Activated CD4-positive, alpha-beta memory T cell treated with anti-CD3 and anti-CD28 coated beads for 36 hours (primary cell): Measurements from ENCODE around the gene SIAH3. TPM values are rescaled to one million over a fixed set of nuclear protein-coding genes. Genes with fewer than 3 reads are reported as not detected.
A peak's percentile ranks its signal among the peaks of the same experiment; 100 is the strongest.

Source experiments
- CTCF ChIA-PET: fragments of 350-600 bp; sonication (Branson Sonifier 250); formaldehyde crosslinking; loops from one replicate; lab custom pipeline; 2021; ENCODE audit warnings: antibody characterized with exemption, inconsistent platforms; lab: Charles Lee
- POLR2A ChIA-PET: fragments of 350-600 bp; sonication (Branson Sonifier 250); formaldehyde crosslinking; loops from one replicate; lab custom pipeline; 2021; ENCODE audit warnings: antibody characterized with exemption; lab: Charles Lee
- DNase-seq: peaks from one replicate; pipeline ENCODE4 v3.0.0-alpha.2; 2020
- H3K27ac Mint-ChIP-seq: one replicate; pipeline ENCODE4 v1.8.0; 2021; ENCODE audit warnings: mixed read lengths
- H3K27me3 Mint-ChIP-seq: one replicate; pipeline ENCODE4 v1.8.0; 2021; ENCODE audit warnings: mixed read lengths
- H3K36me3 Mint-ChIP-seq: one replicate; pipeline ENCODE4 v1.8.0; 2021; ENCODE audit warnings: mixed read lengths
- H3K4me1 Mint-ChIP-seq: one replicate; pipeline ENCODE4 v1.8.0; 2021; ENCODE audit warnings: low read depth, mixed read lengths
- H3K4me3 Mint-ChIP-seq: one replicate; pipeline ENCODE4 v1.8.0; 2021; ENCODE audit warnings: mild to moderate bottlenecking, mixed read lengths
- H3K9me3 Mint-ChIP-seq: one replicate; pipeline ENCODE4 v1.8.0; 2021; ENCODE audit warnings: mixed read lengths
- intact Hi-C: fragments of 100-400 bp; cut with micrococcal nuclease; formaldehyde crosslinking; loops from one replicate; pipeline ENCODE4 v1.15.1; 2023
- total RNA-seq, 2 experiments: library from RNA; stranded (reverse); gene quantifications; one replicate each; pipeline ENCODE4 v1.2.3, GENCODE V29; 2021

Gene SIAH3
- total RNA-seq, 2 experiments from 2014 or later: 0.05 to 0.07 TPM

- Mint-ChIP-seq H3K9me3 (no peaks in the 10 kb centered on the region), H3K4me1 (peaks cover 3% of the 10 kb centered on the region), H3K27ac (no peak overlapping the region), H3K27me3 (no peaks in the 10 kb centered on the region), H3K4me3 (no peak overlapping the region), H3K36me3 (no peaks in the 10 kb centered on the region)
- POLR2A ChIA-PET: no interaction called here
- CTCF ChIA-PET: no interaction called here
- intact Hi-C loops: no loop called here
- DNase-seq: no peak
Measured at GRCh38 chr13:45811891-45812694, 39.5 kb downstream of the SIAH3 start.

GRCh38 chr13:45809801-45810394 is 41.7 kb downstream of the SIAH3 start:
- Mint-ChIP-seq H3K9me3 (no peaks in the 10 kb centered on the region), H3K4me1 (peaks cover 3% of the 10 kb centered on the region), H3K36me3 (no peaks in the 10 kb centered on the region), H3K4me3 (no peak overlapping the region), H3K27ac (no peak overlapping the region), H3K27me3 (no peaks in the 10 kb centered on the region)
- POLR2A ChIA-PET: no interaction called here
- peak; percentile 11 for DNase-seq
- intact Hi-C loops: loop anchor here (5.0 kb wide), 2 partner anchors 317 to 512 kb away; no protein-coding TSS in a partner anchor
- CTCF ChIA-PET: no interaction called here

DNA sequence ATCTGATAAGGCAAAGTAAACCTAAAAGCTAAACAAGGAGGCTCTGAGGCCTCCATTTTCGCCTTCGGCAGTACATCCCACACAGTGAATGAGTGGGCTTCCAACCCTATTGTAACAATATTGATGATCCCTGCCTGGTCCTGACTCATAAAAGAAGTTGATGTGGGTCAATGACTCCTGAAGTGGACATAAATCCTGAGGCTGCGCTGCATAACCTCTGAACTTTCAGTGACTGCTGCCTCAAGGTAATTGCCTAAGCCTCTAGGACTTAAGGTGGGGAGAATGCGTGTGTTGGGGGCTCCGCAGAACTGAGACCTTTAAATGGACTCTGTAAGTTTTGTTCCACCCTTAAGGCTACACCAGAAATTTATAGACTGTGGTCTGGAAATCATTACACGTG is 42.6 kb downstream of the SIAH3 start:
- ChIA-PET CTCF (no interaction called here), POLR2A (no interaction called here)
- no peak overlapping the region for H3K27ac Mint-ChIP-seq
- DNase-seq: no peak
- intact Hi-C loops: loop anchor here (5.0 kb wide), 2 partner anchors 318 to 513 kb away; no protein-coding TSS in a partner anchor
- H3K27me3 Mint-ChIP-seq: no peaks in the 10 kb centered on the region
- H3K4me1 Mint-ChIP-seq: peaks cover 3% of the 10 kb centered on the region
- H3K4me3 Mint-ChIP-seq: no peak overlapping the region
- H3K9me3 Mint-ChIP-seq: no peaks in the 10 kb centered on the region
- H3K36me3 Mint-ChIP-seq: no peaks in the 10 kb centered on the region

GRCh38 chr13:45807520-45808099 is 43.9 kb downstream of the SIAH3 start:
- Mint-ChIP-seq H3K27me3 (no peaks in the 10 kb centered on the region), H3K9me3 (no peaks in the 10 kb centered on the region), H3K36me3 (no peaks in the 10 kb centered on the region), H3K4me1 (peaks cover 3% of the 10 kb centered on the region), H3K27ac (no peak overlapping the region), H3K4me3 (no peak overlapping the region)
- DNase-seq: peak; percentile 41
- intact Hi-C loops: loop anchor here (5.0 kb wide), 2 partner anchors 320 to 515 kb away; no protein-coding TSS in a partner anchor
- ChIA-PET POLR2A (no interaction called here), CTCF (interaction anchor here (0.6 to 2.9 kb wide), 10 partner anchors 11 to 520 kb away, joined by 3 to 15 read pairs (median 4); no protein-coding TSS in a partner anchor)

DNA sequence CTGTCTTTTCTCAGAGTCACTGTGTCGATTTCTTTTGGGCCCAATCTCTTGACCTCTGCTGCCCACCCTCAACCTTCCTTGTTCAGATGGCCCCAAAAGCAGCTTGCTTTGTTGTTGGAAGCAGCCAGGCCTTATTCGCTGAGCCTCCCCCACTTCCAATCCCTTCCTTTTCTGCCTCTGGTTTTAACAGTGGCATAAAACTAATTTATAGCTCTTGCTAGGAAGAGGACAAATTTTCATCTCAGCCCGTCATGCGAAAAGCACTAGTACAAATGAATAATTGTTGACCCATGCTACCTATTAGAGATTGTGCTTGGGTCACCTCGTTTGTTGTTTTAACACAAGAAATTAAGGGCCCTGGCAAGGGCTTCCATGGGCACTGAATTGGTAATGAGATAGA is 51.1 kb downstream of the SIAH3 start:
- H3K9me3 Mint-ChIP-seq: no peaks in the 10 kb centered on the region
- intact Hi-C loops: no loop called here
- H3K27me3 Mint-ChIP-seq: no peaks in the 10 kb centered on the region
- H3K4me1 Mint-ChIP-seq: no peaks in the 10 kb centered on the region
- POLR2A ChIA-PET: no interaction called here
- CTCF ChIA-PET: no interaction called here
- no peak overlapping the region for H3K4me3 Mint-ChIP-seq
- H3K36me3 Mint-ChIP-seq: no peaks in the 10 kb centered on the region
- no peak overlapping the region for H3K27ac Mint-ChIP-seq
- no peak for DNase-seq

DNA sequence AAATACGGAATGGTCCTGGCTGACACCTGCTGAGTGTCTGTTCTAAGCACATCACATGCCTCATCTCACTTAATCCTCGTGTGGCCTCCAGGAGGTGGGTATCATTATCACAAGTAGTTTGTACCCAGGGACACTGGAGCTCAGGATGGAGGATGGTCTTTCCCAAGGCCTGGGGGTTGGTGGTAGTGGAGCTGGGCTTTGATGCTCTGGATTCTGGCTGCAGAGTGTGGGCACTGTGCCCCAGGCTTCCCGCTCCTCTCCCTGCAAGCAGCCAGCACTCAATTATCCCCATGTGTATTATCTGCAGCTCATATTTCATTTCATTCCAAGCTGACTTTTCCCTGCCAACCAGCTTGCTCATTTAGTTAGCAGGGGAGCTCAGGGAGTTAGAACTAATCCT is 52.1 kb downstream of the SIAH3 start:
- POLR2A ChIA-PET: no interaction called here
- Mint-ChIP-seq H3K27me3 (no peaks in the 10 kb centered on the region), H3K36me3 (no peaks in the 10 kb centered on the region), H3K9me3 (no peaks in the 10 kb centered on the region), H3K4me3 (no peak overlapping the region), H3K27ac (no peak overlapping the region), H3K4me1 (no peaks in the 10 kb centered on the region)
- no peak for DNase-seq
- CTCF ChIA-PET: no interaction called here
- intact Hi-C loops: no loop called here

DNA sequence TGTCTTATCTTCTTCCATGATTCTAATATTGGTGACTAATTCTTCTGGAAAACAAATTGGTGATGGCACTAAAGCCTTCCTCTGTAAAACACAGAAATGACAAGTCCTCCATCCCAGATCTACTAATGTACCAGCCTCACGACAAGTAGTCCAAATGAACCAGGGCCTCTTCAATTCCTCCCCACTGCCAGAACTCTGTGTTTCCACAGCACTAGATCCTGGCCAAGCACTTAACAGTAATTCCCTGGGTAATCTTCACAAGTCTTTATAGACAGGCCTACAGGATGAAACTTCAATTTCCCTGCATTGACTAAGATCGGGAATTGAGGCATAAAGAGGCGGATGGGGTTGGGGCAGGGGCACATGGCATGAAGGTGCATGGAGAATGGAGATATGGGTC is 52.7 kb downstream of the SIAH3 start:
- POLR2A ChIA-PET: no interaction called here
- CTCF ChIA-PET: no interaction called here
- Mint-ChIP-seq H3K36me3 (no peaks in the 10 kb centered on the region), H3K9me3 (no peaks in the 10 kb centered on the region), H3K4me1 (no peaks in the 10 kb centered on the region), H3K27ac (no peak overlapping the region), H3K4me3 (no peak overlapping the region), H3K27me3 (no peaks in the 10 kb centered on the region)
- DNase-seq: no peak
- intact Hi-C loops: no loop called here

- H3K4me1 Mint-ChIP-seq: peaks cover 9% of the 10 kb centered on the region
- ChIA-PET POLR2A (no interaction called here), CTCF (interaction anchor here (1.6 kb wide), 1 partner anchor 11 kb away, joined by 4 read pairs; no protein-coding TSS in a partner anchor)
- intact Hi-C loops: no loop called here
- no peak overlapping the region for H3K4me3 Mint-ChIP-seq
- no peak overlapping the region for H3K27ac Mint-ChIP-seq
- H3K36me3 Mint-ChIP-seq: no peaks in the 10 kb centered on the region
- no peak for DNase-seq
- H3K27me3 Mint-ChIP-seq: no peaks in the 10 kb centered on the region
- H3K9me3 Mint-ChIP-seq: peaks cover 3% of the 10 kb centered on the region
Measured at GRCh38 chr13:45796426-45797235, 54.9 kb downstream of the SIAH3 start.

DNA sequence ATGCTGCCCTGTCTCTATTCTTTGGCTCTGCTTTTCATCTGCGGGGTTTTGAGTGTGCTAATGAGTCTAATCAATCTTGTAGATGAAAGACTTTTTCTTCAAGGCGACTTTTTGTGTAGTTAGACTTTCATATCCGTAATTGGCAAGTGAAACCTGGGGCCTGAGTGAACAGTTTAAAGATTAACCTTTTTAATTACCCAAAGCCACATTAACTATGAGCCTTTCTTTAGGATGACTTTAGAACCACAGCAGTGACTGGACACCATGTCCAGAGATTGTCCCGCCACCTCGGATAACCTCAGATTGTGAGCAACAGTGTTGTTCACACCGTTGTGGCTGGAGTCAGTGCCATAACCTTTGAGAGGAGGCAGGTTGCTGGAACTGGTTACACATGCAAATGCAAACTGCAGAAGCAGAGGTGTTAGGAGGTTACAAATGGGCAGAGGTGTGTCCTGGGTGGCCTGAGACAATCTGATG is 58.7 kb downstream of the SIAH3 start:
- H3K9me3 Mint-ChIP-seq: peaks cover 3% of the 10 kb centered on the region
- intact Hi-C loops: no loop called here
- DNase-seq: no peak
- no peaks in the 10 kb centered on the region for H3K27me3 Mint-ChIP-seq
- H3K27ac Mint-ChIP-seq: no peak overlapping the region
- ChIA-PET CTCF (no interaction called here), POLR2A (no interaction called here)
- H3K4me1 Mint-ChIP-seq: peaks cover 10% of the 10 kb centered on the region
- H3K4me3 Mint-ChIP-seq: no peak overlapping the region
- no peaks in the 10 kb centered on the region for H3K36me3 Mint-ChIP-seq

DNA sequence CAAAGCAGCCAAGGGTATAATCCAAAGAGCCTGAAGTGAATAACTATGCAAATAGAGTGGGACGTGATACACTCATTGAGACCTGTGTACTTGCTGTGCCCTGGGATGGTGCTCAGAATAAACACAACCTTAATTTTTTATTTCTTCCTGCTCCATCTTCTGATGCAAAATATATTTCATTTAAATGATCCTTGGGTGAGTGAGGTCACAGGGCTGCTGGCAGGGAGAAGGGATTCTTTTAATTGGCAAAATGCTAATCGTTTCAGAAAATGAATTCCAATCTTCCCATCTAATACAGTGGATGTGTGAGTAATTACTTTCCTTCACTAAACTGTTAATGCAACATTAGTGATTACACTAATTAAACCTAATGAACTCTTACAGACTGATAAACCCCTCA is 63.5 kb downstream of the SIAH3 start:
- Mint-ChIP-seq H3K27ac (no peak overlapping the region), H3K9me3 (no peaks in the 10 kb centered on the region), H3K4me1 (peaks cover 22% of the 10 kb centered on the region), H3K4me3 (no peak overlapping the region), H3K36me3 (no peaks in the 10 kb centered on the region), H3K27me3 (peaks cover 3% of the 10 kb centered on the region)
- DNase-seq: no peak
- intact Hi-C loops: no loop called here
- ChIA-PET CTCF (no interaction called here), POLR2A (no interaction called here)

DNA sequence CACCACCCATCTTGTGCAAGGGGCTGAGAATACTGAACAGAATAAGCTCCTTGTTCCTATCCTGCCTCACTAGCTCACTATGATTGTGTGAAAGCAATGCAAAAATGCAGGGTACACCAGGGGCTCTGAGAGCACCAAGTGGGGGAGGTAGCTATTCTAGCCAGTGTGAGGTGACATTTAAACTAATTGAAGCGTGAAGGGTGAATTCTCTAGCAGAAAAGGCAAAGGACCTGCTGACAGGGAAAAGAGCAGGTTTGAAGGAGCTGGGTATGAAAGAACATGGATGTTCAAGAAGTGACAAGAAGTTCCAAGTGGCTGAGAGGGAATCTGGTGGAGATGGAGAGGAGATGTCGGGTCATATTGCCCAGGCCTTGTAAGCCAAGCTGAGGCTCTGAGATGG is 64.2 kb downstream of the SIAH3 start:
- DNase-seq: no peak
- no peak overlapping the region for H3K27ac Mint-ChIP-seq
- no peak overlapping the region for H3K4me3 Mint-ChIP-seq
- peaks cover 18% of the 10 kb centered on the region for H3K4me1 Mint-ChIP-seq
- ChIA-PET CTCF (no interaction called here), POLR2A (no interaction called here)
- H3K27me3 Mint-ChIP-seq: peaks cover 3% of the 10 kb centered on the region
- no peaks in the 10 kb centered on the region for H3K36me3 Mint-ChIP-seq
- H3K9me3 Mint-ChIP-seq: no peaks in the 10 kb centered on the region
- intact Hi-C loops: no loop called here
